GM18861 (cell line): Measurements from ENCODE around the gene APBB2.

Source experiments
- ATAC-seq: cut with Tn5 transposase; IDR thresholded peaks from one replicate; pipeline ENCODE4 v1.9.1; 2021; ENCODE audit not compliant: unreplicated experiment

APBB2 gene

DNA sequence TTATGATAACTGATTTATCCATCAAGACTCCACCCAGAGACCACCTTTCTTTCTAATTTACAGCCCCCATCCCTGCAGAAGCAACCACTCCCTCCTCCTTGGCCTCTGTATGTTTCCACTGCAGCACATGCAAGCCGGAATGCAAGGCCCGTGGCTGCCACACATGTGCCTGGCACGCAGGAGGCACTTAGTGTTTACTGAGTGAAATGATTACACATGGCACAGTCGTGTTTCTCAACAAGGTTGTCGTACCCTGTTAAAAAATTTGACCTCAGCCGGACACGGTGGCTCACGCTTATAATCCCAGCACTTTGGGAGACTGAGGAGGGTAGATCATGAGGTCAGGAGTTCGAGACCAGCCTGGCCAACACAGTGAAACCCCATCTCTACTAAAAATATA, 104.3 kb downstream of the APBB2 start:
- ATAC-seq: no peak

DNA sequence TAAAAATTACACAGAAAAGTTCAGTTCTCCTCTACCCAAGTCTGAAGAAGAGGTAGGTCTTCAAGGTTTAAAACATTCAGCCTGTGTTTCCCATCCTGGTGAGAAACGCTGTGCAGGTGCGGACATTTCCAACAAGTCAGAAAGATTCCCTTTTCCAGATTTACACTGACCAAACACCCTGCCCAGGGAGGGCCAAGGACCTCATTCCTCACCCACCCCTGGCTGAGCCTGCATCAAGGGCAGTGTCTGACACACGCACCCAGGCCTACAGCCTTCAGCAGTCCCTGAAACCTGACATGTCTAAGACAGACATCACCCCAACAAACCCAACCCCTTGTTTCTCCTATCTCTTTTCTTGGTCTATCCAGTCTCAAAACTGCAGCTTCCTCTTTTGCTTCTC, 105.9 kb downstream of the APBB2 start:
- ATAC-seq: no peak

DNA sequence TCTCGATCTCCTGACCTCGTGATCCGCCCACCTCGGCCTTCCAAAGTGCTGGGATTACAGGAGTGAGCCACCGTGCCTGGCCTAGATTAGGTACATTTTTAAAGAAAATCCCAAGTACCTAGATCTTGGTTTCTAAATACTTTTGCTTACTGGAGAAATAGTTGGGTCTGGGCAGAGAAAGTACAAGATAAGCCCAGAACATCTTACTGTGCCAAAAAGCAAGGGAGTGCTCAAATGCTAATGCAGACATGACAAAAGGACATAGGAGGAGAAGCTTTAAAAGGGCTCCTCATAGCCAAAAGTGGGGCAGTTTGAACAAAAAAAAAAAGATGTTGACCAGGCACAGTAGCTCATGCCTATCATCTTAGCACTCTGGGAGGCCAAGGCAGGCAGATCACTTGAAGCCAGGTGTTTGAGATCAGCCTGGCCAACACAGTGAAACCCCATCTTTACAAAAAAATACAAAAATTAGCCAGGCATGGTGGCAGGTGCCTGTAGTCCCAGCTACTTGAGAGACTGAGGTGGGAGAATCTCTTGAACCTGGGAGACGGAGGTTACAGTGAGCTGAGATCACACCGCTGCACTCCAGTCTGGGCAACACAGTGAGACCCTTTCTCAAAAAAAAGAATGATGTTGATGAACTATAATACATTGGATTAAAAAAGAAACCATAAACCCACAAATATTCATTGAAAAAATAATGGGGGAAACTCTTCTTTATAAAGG, 107.5 kb downstream of the APBB2 start:
- ATAC-seq: no peak

DNA sequence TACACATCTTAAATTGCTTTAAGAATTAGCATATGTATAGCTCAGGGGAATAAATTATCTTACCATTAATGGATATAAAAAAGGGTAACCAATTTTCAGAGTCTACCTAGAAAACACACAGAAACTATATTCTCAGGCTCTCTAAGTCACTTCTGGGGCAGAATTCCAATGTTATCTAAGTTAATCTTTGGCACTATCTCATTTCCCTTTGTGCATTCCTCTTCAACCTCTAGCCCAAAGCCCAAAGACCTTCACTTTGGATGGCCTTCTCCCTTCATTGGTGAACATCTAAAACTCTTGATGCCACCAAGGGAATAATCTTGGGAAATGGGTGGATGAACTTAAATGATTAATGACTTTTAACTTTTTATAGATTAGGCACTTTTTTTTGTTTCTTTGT, 108.3 kb downstream of the APBB2 start:
- ATAC-seq: no peak

DNA sequence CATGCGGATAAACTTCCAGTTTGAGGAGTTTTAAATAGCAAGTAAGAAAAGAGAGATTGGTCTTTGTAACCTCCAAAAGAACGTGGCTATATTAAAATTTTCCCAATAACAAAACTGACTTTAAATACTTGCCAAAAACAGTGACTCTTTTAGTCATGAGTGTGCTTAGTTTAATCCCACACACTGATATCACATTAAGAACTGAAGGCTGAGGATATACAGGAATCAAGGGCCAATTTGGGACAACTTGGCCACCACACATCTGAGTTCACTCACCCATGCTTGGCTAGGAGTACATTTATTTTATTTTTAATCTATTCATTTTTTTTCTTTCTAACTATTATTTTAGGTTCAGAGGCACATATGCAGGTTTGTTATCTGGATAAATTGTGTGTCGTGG, 110.2 kb downstream of the APBB2 start:
- no peak for ATAC-seq

DNA sequence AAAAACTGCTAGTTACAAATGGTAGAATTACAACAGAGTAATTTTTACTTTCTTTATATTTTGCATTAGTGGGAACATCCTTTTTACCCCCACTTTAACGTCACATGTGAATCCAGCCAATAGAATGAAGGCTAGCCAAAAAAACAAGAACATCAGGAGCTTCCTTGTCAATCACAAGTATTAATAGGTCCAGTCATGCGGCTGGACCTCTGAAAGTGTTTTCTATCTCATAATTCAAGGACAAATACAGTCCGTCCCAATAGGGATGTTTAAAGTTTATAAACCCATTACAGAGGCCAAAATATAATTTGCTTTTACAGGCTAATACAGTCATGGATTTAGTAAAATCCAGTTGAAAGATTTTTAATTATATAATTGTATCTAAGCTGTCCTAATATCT, 110.7 kb downstream of the APBB2 start:
- no peak for ATAC-seq

DNA sequence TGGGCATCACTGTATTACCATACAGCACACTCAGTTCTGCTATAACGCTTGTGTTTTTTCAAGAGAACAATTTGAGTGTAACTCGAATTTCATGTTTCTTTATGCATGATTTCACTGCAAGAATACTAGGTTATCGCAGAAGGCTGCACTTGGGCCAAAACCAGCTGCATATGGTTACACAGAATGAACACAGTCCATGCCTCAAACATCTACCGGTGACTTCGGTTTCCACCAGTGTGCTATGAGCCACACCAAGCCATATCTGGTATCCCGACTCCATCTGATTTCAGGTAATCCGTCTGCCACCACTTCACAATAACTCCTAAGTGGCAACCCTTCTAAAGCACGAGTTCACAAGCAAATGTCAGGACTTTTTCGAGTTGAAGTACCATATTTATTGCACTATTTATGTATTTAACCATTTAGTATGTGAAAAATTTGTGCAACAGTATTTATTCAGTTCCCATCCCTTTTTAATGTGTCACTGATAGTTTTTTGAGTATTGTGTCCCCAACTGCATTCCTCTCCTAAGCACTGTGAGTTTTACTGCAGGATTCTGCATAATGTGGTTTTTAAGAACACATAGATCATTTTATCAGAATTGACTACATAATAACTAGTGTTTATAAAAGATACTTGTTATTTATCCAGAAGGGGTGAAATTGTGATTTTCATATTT, 111.8 kb downstream of the APBB2 start:
- no peak for ATAC-seq

DNA sequence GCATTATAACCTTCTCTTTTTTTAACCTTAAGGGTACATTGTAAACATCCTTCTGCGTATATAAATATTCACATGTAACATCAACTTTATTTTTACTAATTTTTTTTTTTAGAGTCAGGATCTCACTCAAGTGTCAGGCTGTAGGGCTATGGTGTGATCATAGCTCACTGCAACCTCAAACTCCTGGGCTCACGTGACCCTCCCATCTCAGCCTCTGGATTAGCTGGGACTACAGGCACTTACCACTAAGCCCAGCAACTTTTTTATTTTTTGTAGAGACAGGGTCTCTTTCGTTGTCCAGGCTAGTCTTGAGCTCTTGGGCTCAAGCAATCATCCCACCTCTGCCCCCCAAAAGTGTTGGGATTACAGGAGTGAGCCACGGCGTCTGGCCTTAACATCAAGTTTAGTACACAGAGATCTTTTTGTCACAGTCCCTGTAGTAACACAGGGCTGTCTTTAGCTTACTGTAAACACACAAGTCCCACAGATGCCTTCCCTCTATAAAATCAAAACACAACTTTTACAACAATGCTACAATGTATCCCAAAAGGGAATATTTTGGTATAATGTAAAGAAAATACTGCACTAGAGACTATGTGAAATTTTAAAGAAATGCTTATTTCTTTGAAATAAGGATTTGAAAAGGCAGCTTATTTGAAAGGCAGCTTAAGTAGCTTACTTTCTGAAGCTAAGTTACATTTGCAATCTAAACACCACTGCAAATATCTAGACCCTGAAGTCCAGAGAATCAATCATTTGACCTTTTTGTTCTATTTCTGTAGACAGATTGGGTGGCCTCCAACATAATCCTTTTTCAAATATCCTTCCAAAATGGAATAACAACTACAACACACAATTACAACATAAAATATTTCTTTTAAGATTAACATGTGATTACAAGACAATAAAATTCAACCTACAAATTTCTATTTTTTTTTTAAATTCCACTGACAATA, 116.0 kb downstream of the APBB2 start:
- no peak for ATAC-seq

DNA sequence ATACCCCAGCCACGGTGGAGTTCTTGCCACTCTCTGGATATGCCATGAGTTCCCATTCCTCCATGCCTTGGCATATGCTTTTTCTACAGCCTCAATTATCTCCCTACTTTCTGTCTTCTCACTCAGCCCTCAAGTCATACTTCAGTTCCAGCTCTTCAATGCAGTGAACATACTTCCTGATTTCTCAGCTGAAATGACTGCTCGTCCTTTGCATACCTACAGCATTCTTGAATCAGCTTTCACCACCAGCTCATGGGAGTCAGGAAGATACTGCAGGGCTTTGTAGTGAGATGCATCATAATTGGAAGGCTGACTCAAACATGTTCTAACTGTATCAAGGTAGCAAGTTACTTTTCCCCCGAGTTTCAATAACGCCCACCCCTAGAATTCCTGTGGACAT, 118.4 kb downstream of the APBB2 start:
- no peak for ATAC-seq

DNA sequence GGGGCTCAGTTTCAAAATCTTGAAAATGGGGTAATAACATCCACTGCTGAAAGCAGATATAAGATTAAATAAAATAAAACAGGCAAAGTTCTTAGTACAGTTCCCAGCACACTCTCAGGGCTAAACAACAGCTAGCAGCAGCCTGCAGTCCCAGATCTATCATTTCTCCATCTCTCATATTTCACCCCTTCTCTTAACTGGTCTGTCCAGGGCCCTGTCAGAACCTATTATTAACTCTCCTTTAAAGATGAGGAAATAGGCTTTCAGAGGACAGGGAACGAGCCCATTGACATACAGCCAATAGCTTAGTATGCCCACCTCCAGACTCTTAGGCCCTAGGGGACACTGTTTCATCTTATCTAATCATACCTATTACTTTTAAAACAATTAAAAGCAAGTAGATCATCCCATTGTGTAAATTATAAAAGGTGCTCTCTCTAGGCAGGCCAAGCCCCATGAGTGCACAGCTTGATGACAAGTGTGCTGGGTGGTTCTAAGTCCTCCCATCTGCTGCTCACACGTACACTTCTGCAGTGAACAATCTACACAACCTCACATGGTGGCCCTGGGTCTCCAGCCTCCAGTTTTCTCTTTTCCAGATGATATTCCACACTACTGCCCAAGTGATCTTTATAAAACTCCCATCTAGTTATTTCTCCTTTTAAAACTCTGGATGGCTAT, 119.0 kb downstream of the APBB2 start:
- ATAC-seq: no peak

DNA sequence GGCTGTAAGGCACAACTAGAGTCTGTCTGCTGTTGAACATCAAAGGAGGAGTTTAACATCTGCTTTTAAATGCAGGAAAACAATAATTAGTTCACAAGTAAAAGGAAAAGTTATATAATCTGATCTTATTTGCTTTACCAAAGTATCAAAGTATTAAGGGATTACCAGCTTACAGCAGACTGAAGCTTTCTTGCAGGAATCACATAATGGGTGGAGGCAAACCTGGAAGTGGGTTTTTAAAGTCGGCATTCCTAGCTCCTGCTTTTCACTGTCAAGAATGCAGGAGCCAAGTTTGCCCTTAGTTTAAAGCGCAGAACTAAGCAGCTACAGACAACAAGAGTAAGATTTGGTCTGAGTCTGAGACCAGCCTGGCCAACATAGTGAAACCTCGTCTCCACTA, 122.2 kb downstream of the APBB2 start:
- no peak for ATAC-seq

DNA sequence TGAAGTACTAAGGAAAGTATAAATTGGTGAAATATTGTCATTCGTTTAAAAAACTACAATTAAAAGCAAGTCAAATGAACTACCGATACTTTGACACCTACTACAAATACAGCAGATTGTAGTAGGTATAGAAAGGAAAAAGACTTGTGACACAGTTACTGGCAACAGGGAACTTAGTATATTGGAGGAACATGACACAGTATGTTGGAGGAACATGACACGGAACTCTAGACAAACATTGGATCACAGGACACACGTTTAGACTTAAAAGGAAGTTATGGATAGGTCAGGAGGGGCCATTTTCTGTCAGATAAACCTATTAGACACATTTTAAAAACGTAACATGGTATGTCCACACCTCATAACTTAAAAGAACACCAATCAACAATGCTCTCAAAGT, 132.5 kb downstream of the APBB2 start:
- ATAC-seq: no peak

DNA sequence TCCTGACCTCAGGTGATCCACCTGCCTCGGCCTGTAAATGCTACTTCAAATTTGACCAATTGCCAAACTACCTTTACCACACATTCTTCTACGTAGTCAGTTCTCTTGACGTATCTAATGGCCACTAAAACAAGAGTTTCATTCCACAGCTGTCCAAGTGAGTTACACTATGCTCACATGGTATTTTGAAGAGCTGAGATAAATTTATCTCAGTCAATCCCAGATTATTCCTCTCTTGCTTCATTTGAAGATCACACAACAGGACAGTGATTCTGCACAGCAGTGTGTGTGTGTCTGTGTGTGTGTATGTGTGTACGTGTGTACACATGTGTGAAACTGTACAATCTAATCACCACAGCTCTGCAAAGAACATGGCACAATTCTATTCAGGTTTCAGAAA, 133.4 kb downstream of the APBB2 start:
- no peak for ATAC-seq

DNA sequence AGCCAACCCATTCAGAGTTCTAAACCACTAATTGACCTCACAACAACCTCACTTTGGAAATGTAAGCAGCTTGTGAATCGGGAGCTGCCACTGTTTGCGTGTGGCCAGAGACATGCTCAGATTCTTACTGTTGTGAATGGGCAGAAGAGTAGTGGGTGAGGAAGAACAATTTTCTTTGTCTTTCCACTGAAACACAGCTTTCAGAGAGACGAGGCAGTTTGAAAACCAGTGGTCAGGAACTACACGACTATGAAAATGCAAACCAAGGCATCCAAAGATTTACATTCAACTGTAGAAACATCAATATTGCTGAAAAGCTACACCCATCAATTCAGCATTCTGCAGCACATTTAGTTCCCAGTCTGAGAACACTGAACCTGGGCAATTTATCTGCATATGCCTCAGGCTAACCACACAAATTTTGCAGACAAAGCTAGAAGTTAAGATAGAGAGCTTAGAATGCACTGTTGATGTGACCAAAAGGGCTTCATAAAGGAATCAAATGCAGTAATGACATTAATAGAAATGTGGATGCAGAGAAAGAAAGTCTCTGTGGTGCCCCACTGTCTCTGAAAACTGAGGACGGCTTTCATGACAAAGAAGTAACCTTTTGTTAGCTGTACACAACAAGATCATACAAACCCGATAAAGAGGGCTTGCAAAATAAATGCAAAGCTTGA, 134.3 kb downstream of the APBB2 start:
- ATAC-seq: no peak

DNA sequence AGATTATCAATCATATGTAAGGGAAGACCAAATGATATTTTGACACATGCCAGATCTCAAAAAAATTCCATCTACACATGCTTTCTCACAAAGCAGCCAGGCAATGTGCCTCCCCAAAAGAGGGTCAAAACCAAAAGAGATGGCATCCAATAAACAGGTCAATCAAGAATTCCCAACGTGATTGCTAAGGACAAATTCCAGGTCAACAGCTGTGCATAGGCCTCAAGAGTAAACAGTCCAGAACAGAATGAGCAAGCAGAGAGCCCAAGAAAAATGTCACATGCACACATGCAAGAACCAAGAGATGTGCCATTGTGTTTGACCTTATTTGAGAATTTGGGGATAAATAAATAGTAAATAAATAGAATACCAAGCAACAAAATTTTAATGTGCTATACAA, 136.7 kb downstream of the APBB2 start:
- no peak for ATAC-seq

DNA sequence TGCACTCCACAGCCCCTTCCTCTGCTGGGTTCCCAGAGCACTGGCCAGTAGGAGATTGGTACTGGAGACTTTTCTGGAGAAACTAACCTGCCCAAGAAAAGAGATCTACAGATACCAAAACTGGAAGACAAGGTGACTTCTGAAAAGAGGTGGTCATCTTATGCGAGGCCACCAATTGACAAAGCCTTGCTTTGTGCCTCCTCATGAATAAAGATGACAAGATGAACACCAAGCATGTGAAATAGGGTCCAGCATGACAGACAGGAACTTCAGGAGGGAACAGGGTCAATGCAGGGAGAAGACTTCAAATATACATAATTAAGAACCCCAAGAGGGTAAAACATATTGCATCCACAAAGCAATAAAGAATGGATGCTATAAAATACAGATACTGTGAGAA, 137.9 kb downstream of the APBB2 start:
- no peak for ATAC-seq

DNA sequence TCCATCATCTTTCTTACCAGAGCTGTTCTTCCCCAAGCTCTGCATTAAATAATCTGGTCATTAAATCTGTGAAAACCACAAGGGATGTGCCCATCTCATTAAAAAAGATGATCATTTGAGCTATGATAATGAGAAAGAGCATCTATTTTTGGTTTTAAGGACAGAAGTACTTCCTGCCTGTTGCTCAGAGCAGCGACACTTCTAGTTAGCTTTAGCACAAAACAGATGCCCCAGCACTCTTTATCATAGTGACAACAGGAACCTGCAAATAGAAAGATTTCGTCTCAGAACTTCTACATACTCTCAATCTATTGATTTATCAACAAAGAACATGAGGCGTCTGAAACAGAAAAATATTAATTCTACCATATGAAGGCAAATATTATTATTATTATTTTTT, 140.1 kb downstream of the APBB2 start:
- ATAC-seq: no peak

DNA sequence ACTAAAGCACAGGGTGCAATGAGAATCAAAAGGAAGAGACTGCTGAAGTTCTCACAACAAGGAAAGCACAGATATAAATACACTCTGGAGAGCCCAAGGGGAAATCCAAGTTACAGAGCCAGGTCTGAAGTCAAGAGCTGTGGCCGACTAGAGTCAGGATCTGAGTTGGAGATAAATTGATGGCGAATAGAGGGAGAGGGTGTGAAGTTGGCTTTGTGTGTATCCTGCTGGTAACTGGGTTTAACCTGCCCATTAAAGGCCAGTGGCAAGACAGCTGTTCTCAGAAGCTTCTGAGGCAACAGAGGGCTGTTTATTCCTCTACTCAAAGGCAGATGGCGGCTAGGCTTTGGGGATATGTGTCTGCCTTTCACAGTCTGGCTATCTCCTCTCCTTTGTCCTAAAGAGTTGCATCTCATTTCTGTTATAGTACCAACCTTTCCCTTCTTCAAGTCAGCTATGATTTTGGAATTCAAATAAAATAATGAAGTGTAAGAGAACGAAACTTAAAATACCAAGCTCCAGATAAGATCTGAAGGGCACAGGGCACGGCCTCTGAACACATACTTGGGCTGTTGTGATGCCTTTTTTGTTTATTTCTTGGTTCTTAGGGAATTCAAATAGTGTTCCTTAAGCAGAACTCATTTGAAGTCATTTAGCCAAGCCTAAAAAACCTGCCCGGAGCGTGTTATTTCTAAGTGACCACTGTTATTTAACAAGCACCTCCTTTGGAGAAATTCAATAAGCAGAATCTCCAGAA, 142.1 kb downstream of the APBB2 start:
- ATAC-seq: no peak

DNA sequence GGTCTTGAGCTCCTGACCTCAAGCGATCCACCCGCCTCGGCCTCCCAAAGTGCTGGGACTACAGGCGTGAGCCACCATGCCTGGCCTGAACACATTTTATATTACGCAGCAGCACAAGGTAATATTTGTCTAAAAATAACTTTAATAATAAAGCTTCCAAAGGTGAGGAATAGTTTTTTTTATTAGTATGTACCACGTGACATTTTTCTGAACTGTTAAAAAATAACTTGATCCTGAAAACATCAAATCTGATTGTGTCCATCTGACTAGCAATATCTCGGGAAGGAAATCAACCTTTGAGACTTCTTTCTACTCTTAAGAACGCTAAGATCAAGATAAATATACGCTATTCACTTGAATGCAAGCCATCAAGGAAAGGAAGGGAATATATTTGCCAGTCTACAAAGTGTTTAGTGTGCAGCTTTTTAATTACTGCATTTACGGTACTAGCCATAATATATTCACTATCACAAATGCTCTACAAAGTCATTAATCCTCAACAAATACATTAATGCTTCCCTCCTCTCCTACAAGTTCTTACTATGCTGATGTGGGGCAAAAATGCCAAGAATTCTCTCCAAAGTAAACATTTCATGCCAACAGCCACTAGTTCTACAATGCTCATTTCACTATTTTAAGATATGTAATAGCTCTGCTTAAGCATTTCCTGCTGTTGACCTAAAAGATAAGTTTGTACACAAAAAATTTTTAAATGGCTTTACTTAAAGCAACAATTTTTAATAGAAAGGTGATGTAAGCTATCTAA, 143.6 kb downstream of the APBB2 start:
- ATAC-seq: no peak
